BJ (cell line): Measurements from ENCODE around the gene PACSIN2. TPM values are rescaled to one million over a fixed set of nuclear protein-coding genes. Genes with fewer than 3 reads are reported as not detected.
"Not testable (repeated sequence)": the region's sequence is repeated elsewhere in the genome, so short reads cannot be mapped to it uniquely, and the experiment has no call there.

ENCODE experiments used
- CTCF ChIA-PET: fragments of 350-600 bp; formaldehyde crosslinking; extraction: SDS; loops from one replicate; lab custom pipeline; 2021; ENCODE audit warnings: antibody characterized with exemption, inconsistent platforms; lab: Yijun Ruan, JAX
- POLR2A ChIA-PET: fragments of 300-600 bp; sonication (Branson Sonifier 250); formaldehyde crosslinking; extraction: SDS; loops from one replicate; lab custom pipeline; 2021; ENCODE audit warnings: antibody characterized with exemption; lab: Charles Lee
- DNase-seq: peaks from one replicate; pipeline ENCODE4 v3.0.0-alpha.2; 2011; ENCODE audit warnings: low read depth
- H3K27me3 ChIP-seq: 2 replicates; pipeline ENCODE4 v1.6.0; 2011; ENCODE audit warnings: low read length; ENCODE audit not compliant: control insufficient read depth, insufficient read depth
- H3K36me3 ChIP-seq: 2 replicates; pipeline ENCODE4 v1.5.1; 2011; ENCODE audit warnings: low read length; ENCODE audit not compliant: control insufficient read depth, insufficient read depth
- H3K4me3 ChIP-seq: 2 replicates; pipeline ENCODE4 v1.5.1; 2011; ENCODE audit warnings: low read depth, mild to moderate bottlenecking, control low read depth, low read length
- CTCF ChIP-seq: IDR thresholded peaks from 2 replicates; pipeline ENCODE4 v1.5.1; 2011; ENCODE audit warnings: low read depth, mild to moderate bottlenecking, control low read depth, inconsistent platforms, low read length, moderate library complexity; ENCODE audit not compliant: insufficient read depth
- polyA plus RNA-seq: library from polyadenylated mRNA; depleted of rRNA; stranded (reverse); fragments of >200 nt; gene quantifications from 2 replicates; pipeline ENCODE4 v1.2.3, GENCODE V29; 2011

Gene PACSIN2
- polyA plus RNA-seq, 1 experiment: 86.3 TPM

GRCh38 chr22:42937164-42937843 is 77.6 kb downstream of the PACSIN2 start:
- H3K36me3 ChIP-seq: no peaks in the 10 kb centered on the region
- ChIA-PET POLR2A (no interaction called here), CTCF (no interaction called here)
- H3K4me3 ChIP-seq: no peak overlapping the region
- H3K27me3 ChIP-seq: no peaks in the 10 kb centered on the region
- TF ChIP-seq CTCF: no peak
- no peak for DNase-seq

- DNase-seq, POLR2A ChIA-PET, CTCF ChIA-PET, H3K4me3 ChIP-seq, H3K27me3 ChIP-seq, H3K36me3 ChIP-seq: not testable (repeated sequence)
These were observed 78.3 kb downstream of the PACSIN2 start for GRCh38 chr22:42936680-42937079.

- ChIA-PET POLR2A (no interaction called here), CTCF (interaction anchor here (1.1 kb wide), 2 partner anchors 156 to 202 kb away, joined by 3 to 4 read pairs; no protein-coding TSS in a partner anchor)
- no peak for TF ChIP-seq CTCF
- no peaks in the 10 kb centered on the region for H3K27me3 ChIP-seq
- DNase-seq: no peak
- no peak overlapping the region for H3K4me3 ChIP-seq
- no peaks in the 10 kb centered on the region for H3K36me3 ChIP-seq
These were observed 80.6 kb downstream of the PACSIN2 start for GRCh38 chr22:42934338-42934737.

- peak; percentile 95 for DNase-seq
- H3K36me3 ChIP-seq: no peaks in the 10 kb centered on the region
- no peak for TF ChIP-seq CTCF
- ChIA-PET CTCF (interaction anchor here (1.1 kb wide), 2 partner anchors 157 to 203 kb away, joined by 3 to 4 read pairs; no protein-coding TSS in a partner anchor), POLR2A (no interaction called here)
- H3K4me3 ChIP-seq: no peak overlapping the region
- H3K27me3 ChIP-seq: no peaks in the 10 kb centered on the region
These were observed 81.4 kb downstream of the PACSIN2 start for GRCh38 chr22:42933485-42934091.

- ChIA-PET CTCF (interaction anchor here (1.1 kb wide), 2 partner anchors 158 to 203 kb away, joined by 3 to 4 read pairs; no protein-coding TSS in a partner anchor), POLR2A (no interaction called here)
- TF ChIP-seq CTCF: no peak
- H3K27me3 ChIP-seq: no peaks in the 10 kb centered on the region
- H3K4me3 ChIP-seq: no peak overlapping the region
- DNase-seq: no peak
- H3K36me3 ChIP-seq: no peaks in the 10 kb centered on the region
These were observed 82.0 kb downstream of the PACSIN2 start for GRCh38 chr22:42932857-42933484.
